SU-DHL-6 (cell line): Measurements from ENCODE around the gene RGS17.

ENCODE experiments used
- CTCF ChIP-seq: fragments of 200-600 bp; sonication (generic); IDR thresholded peaks from one replicate; pipeline ENCODE4 v1.5.1; 2017; ENCODE audit warnings: antibody characterized with exemption, mild to moderate bottlenecking, low read length, moderate library complexity; ENCODE audit not compliant: insufficient read depth, poor library complexity, severe bottlenecking
- EZH2phosphoT487 ChIP-seq: fragments of 200-600 bp; sonication (generic), shearing (Covaris generic); conservative IDR thresholded peaks from 2 replicates; pipeline ENCODE4 v1.6.1; 2018; ENCODE audit warnings: mild to moderate bottlenecking, antibody characterized with exemption, low read length, moderate library complexity, mixed read lengths

- no peak for TF ChIP-seq CTCF
- no peak for TF ChIP-seq EZH2phosphoT487
Observed at GRCh38 chr6:153108315-153108714, 22.8 kb downstream of the RGS17 start.
